Astrocyte (in vitro differentiated cells and primary cell): ENCODE results near the gene CHL1.

Experiments used
- CTCF ChIP-seq: IDR thresholded peaks from 2 replicates; pipeline ENCODE4 v1.5.1; 2011; ENCODE audit warnings: low read depth, mild to moderate bottlenecking, inconsistent platforms, low read length, moderate library complexity; ENCODE audit not compliant: insufficient read depth
- EZH2 ChIP-seq: IDR thresholded peaks from 2 replicates; pipeline ENCODE4 v1.6.1; 2012; ENCODE audit warnings: mild to moderate bottlenecking, low read length, inconsistent platforms; ENCODE audit not compliant: insufficient read depth

GRCh38 chr3:194001-194400 is 2.6 kb upstream of the CHL1 start:
- no peak for TF ChIP-seq CTCF
- no peak for TF ChIP-seq EZH2
